Measurements from ENCODE around the gene BMPR2. TPM values are rescaled to one million over a fixed set of nuclear protein-coding genes. Genes with fewer than 3 reads are reported as not detected.

The BMPR2 gene
- total and polyA plus RNA-seq, 10 donors: 3.2 to 71.3 (median 50.4) TPM

DNA sequence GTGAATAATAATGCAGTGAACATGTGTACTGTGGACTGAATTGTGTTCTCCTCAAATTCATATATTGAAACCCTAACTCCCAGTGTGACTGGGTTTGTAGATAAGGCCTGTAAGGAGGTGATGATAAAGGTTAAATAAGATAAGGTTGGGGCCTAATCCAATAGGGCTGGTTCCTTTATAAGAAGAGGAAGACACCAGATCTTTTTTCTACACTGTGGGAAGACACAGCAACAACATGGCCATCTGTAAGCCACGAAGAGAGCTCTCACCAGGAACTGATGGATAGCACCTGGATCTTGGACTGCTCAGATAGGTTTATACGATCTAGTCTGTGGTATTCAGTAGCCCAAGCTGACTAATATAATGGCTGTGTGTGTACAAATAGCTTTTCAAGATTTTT is 66.8 kb downstream of the BMPR2 start:
- 74 to 87% (median 84%) methylated on average over 2 of the region's 2 CpGs for WGBS, 5 donors
- Histone ChIP-seq H3K27ac (no peak overlapping the region), H3K36me3 (no peaks in the 10 kb centered on the region), H3K9me3 (no peaks in the 10 kb centered on the region), H3K4me1 (peaks cover 0 to 4% (median 0%) of the 10 kb centered on the region in 6 donors), H3K4me3 (no peak overlapping the region), H3K27me3 (replicated peaks in 1 of 7) (no peaks in the 10 kb centered on the region)
- DNase-seq: no peak
- no peak for TF ChIP-seq POLR2A (IDR thresholded peaks at IDR 0.05)
- TF ChIP-seq POLR2AphosphoS5 (IDR thresholded peaks at IDR 0.05): no peak
- TF ChIP-seq, protein P1, sequence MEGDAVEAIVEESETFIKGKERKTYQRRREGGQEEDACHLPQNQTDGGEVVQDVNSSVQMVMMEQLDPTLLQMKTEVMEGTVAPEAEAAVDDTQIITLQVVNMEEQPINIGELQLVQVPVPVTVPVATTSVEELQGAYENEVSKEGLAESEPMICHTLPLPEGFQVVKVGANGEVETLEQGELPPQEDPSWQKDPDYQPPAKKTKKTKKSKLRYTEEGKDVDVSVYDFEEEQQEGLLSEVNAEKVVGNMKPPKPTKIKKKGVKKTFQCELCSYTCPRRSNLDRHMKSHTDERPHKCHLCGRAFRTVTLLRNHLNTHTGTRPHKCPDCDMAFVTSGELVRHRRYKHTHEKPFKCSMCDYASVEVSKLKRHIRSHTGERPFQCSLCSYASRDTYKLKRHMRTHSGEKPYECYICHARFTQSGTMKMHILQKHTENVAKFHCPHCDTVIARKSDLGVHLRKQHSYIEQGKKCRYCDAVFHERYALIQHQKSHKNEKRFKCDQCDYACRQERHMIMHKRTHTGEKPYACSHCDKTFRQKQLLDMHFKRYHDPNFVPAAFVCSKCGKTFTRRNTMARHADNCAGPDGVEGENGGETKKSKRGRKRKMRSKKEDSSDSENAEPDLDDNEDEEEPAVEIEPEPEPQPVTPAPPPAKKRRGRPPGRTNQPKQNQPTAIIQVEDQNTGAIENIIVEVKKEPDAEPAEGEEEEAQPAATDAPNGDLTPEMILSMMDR (IDR thresholded peaks at IDR 0.05 in 8 of 11, conservative IDR thresholded peaks at IDR 0.05 in 3 of 11): no peak
- intact Hi-C loops (cut with DNase I; ENCODE audit: low total_unique reads): no loop called here

DNA sequence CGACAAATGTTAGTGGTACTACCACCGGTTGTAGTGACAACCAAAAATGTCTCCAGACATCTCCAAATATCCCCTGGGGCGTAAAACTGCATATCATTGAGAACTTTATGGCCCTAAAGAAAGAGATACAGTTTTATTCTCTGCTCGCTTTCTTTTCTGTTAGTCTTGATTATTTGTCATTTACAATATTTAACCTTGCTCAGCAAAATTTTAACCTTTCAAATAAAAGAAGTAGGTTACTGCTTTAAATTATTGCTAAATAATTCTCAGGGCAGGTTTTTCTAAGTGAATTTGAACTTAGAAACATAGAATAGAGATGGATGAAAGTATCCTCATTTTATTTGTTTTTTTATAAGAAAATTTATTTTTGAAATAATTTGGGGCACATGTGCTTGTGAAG is 67.9 kb downstream of the BMPR2 start:
- intact Hi-C loops (cut with DNase I; ENCODE audit: low total_unique reads): no loop called here
- Histone ChIP-seq H3K4me1 (peaks cover 0 to under 1% (median 0%) of the 10 kb centered on the region in 6 donors), H3K27ac (no peak overlapping the region), H3K9me3 (no peaks in the 10 kb centered on the region), H3K36me3 (no peaks in the 10 kb centered on the region), H3K4me3 (no peak overlapping the region), H3K27me3 (replicated peaks in 1 of 7) (no peaks in the 10 kb centered on the region)
- TF ChIP-seq, protein P1 (IDR thresholded peaks at IDR 0.05 in 8 of 11, conservative IDR thresholded peaks at IDR 0.05 in 3 of 11): no peak
- TF ChIP-seq POLR2AphosphoS5 (IDR thresholded peaks at IDR 0.05) (no peak), POLR2A (IDR thresholded peaks at IDR 0.05) (no peak)
- WGBS, 5 donors: 96 to 99% (median 97%) methylated on average over 4 of the region's 4 CpGs
- no peak for DNase-seq

DNA sequence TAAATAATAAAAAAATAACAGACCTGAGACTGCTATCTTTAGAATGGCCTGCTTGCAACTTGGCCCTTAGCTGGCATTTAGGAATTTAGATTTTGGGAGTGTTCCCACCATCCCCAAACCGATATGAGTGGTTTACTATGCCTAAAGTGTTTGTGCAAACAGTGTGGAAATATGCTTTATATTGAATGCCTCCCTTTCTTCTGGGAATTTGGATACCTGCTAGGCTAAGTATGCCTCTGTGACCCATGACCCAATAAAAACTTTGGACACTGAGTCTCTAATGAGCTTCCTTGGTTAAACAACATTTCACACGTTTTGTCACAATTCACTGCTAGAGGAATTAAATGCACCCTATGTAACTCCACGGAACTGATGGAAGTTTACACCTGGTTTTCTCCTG is 73.2 kb downstream of the BMPR2 start:
- intact Hi-C loops (cut with DNase I; ENCODE audit: low total_unique reads): no loop called here
- no peaks in the 10 kb centered on the region for H3K36me3 ChIP-seq
- H3K27ac ChIP-seq: no peak overlapping the region
- DNase-seq: no peak
- no peaks in the 10 kb centered on the region for H3K9me3 ChIP-seq
- H3K4me1 ChIP-seq: peaks cover 0 to 4% (median 0%) of the 10 kb centered on the region in 6 donors
- TF ChIP-seq POLR2A (IDR thresholded peaks at IDR 0.05) (no peak), POLR2AphosphoS5 (IDR thresholded peaks at IDR 0.05) (no peak)
- TF ChIP-seq, protein P1 (IDR thresholded peaks at IDR 0.05 in 8 of 11, conservative IDR thresholded peaks at IDR 0.05 in 3 of 11): no peak
- H3K27me3 ChIP-seq (replicated peaks in 1 of 7): no peaks in the 10 kb centered on the region
- H3K4me3 ChIP-seq: no peak overlapping the region
- 92 to 99% (median 95%) methylated on average over 3 of the region's 3 CpGs for WGBS, 5 donors

DNA sequence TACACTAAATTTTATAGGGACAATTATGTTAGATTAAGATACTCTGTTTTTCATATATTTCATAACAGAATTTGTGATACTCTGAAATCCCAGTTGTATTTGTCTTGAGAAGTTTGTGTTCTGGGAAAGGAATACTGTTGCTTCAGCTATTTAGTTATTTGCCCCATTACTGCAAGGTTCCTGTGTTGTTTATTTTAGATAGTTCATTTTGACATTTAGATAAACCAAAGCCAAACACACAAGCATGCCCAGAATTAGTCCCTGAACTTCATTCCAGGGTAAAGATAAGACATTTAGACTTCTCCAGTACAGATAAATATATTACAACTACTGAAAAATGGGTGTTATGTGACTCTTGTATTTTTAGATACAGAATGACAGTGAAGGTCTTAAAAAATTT is 74.7 kb downstream of the BMPR2 start:
- Histone ChIP-seq H3K4me1 (peaks cover 0 to 4% (median 0%) of the 10 kb centered on the region in 6 donors), H3K4me3 (no peak overlapping the region), H3K36me3 (no peaks in the 10 kb centered on the region), H3K27ac (no peak overlapping the region), H3K9me3 (no peaks in the 10 kb centered on the region), H3K27me3 (replicated peaks in 1 of 7) (no peaks in the 10 kb centered on the region)
- TF ChIP-seq POLR2A (IDR thresholded peaks at IDR 0.05): no peak
- no peak for TF ChIP-seq POLR2AphosphoS5 (IDR thresholded peaks at IDR 0.05)
- TF ChIP-seq, protein P1 (IDR thresholded peaks at IDR 0.05 in 8 of 11, conservative IDR thresholded peaks at IDR 0.05 in 3 of 11): no peak
- intact Hi-C loops (cut with DNase I; ENCODE audit: low total_unique reads): no loop called here
- no peak for DNase-seq
